Spleen (tissue), 7 donors: Measurements from ENCODE around the gene GABBR2.

ENCODE experiments used
- CTCF ChIP-seq, 11 experiments: fragments of 200-600 bp in 7 of 11; fragments of 450-650 bp in 4 of 11; sonication (generic) in 4 of 11; IDR thresholded peaks in 8 of 11; conservative IDR thresholded peaks in 3 of 11; 1 replicate in 7 of 11; 2 replicates in 4 of 11; pipeline versions ENCODE4 v1.4.0 to v1.8.0; 2016 to 2021; ENCODE audit warnings: antibody characterized with exemption in 11 of 11, inconsistent platforms in 4 of 11, mild to moderate bottlenecking in 1 of 11
- POLR2A ChIP-seq, 3 donors: fragments of 450-650 bp; IDR thresholded peaks; one replicate each; pipeline ENCODE4 v1.5.1; 2017; ENCODE audit warnings: antibody characterized with exemption in 3 of 3, mild to moderate bottlenecking in 1 of 3
- POLR2AphosphoS5 ChIP-seq, 3 donors: sonication (generic); formaldehyde crosslinking; IDR thresholded peaks; one replicate each; pipeline ENCODE4 v1.5.1; 2017; ENCODE audit warnings: antibody characterized with exemption in 3 of 3
- donor health status: DM: no; HTN: no; CAD: no; lungs with moderate emphysema.
- donor health status: DM: no; HTN: no; CAD: no.
- donor health status: DM: no; HTN: no; CAD: no.

GRCh38 chr9:98738741-98739140 lies 30.0 kb upstream of the GABBR2 start:
- TF ChIP-seq CTCF (IDR thresholded peaks at IDR 0.05 in 8 of 11, conservative IDR thresholded peaks at IDR 0.05 in 3 of 11), result no peak
- TF ChIP-seq POLR2A (IDR thresholded peaks at IDR 0.05), result no peak
- TF ChIP-seq POLR2AphosphoS5 (IDR thresholded peaks at IDR 0.05), result no peak
